Activated CD4-positive, alpha-beta T cell treated with anti-CD3 and anti-CD28 coated beads, Interleukin-2, amount 10 ng/mL, durations not matched to agents 24 days and 14 days (primary cell): ENCODE measurements around the gene PRRC2A. TPM values are rescaled to one million over a fixed set of nuclear protein-coding genes. Genes with fewer than 3 reads are reported as not detected.
A peak's percentile ranks its signal among the peaks of the same experiment; 100 is the strongest.

Experiments
- DNase-seq: peaks from one replicate; pipeline ENCODE4 v3.0.0; 2022
- H3K27ac Mint-ChIP-seq: one replicate; pipeline ENCODE4 v1.8.0; 2022; ENCODE audit warnings: mild to moderate bottlenecking, mixed read lengths
- H3K27me3 Mint-ChIP-seq: one replicate; pipeline ENCODE4 v1.8.0; 2022; ENCODE audit warnings: mixed read lengths
- H3K36me3 Mint-ChIP-seq: one replicate; pipeline ENCODE4 v1.8.0; 2022; ENCODE audit warnings: low read depth, mild to moderate bottlenecking, mixed read lengths
- H3K4me1 Mint-ChIP-seq: one replicate; pipeline ENCODE4 v1.8.0; 2021; ENCODE audit warnings: mixed read lengths
- H3K4me3 Mint-ChIP-seq: one replicate; pipeline ENCODE4 v1.8.0; 2022; ENCODE audit warnings: mild to moderate bottlenecking, moderate library complexity, mixed read lengths
- H3K9me3 Mint-ChIP-seq: one replicate; pipeline ENCODE4 v1.8.0; 2021; ENCODE audit warnings: mixed read lengths
- intact Hi-C: fragments of 100-400 bp; cut with micrococcal nuclease; formaldehyde crosslinking; loops from one replicate; pipeline ENCODE4 v1.15.1; 2023
- total RNA-seq: library from RNA; stranded (reverse); gene quantifications from 2 replicates; pipeline ENCODE4 v1.2.3, GENCODE V29; 2022

PRRC2A gene
- total RNA-seq, 1 donor from 2014 or later: 290 TPM

GRCh38 chr6:31658158-31658688 is 37.7 kb downstream of the PRRC2A start:
- H3K9me3 Mint-ChIP-seq: no peaks in the 10 kb centered on the region
- intact Hi-C loops: no loop called here
- H3K4me3 Mint-ChIP-seq: peak overlapping the region; percentile 97
- H3K27me3 Mint-ChIP-seq: no peaks in the 10 kb centered on the region
- no peak for DNase-seq
- peaks cover 61% of the 10 kb centered on the region for H3K4me1 Mint-ChIP-seq
- H3K36me3 Mint-ChIP-seq: peaks cover 51% of the 10 kb centered on the region
- H3K27ac Mint-ChIP-seq: peak overlapping the region; percentile 77

GRCh38 chr6:31658983-31659648 is 38.6 kb downstream of the PRRC2A start:
- DNase-seq: no peak
- intact Hi-C loops: no loop called here
- H3K27me3 Mint-ChIP-seq: no peaks in the 10 kb centered on the region
- H3K4me3 Mint-ChIP-seq: peak overlapping the region; percentile 97
- peak overlapping the region; percentile 84 for H3K27ac Mint-ChIP-seq
- peaks cover 60% of the 10 kb centered on the region for H3K36me3 Mint-ChIP-seq
- H3K4me1 Mint-ChIP-seq: peaks cover 66% of the 10 kb centered on the region
- no peaks in the 10 kb centered on the region for H3K9me3 Mint-ChIP-seq

GRCh38 chr6:31659649-31660380 is 39.3 kb downstream of the PRRC2A start:
- Mint-ChIP-seq H3K9me3 (no peaks in the 10 kb centered on the region), H3K27ac (peak overlapping the region; percentile 84), H3K4me3 (peak overlapping the region; percentile 97), H3K4me1 (peaks cover 72% of the 10 kb centered on the region), H3K27me3 (no peaks in the 10 kb centered on the region), H3K36me3 (peaks cover 67% of the 10 kb centered on the region)
- peak; percentile 84 for DNase-seq
- intact Hi-C loops: loop anchor here (1.0 to 10.0 kb wide), 2 partner anchors 8 to 1195 kb away; partner anchors contain the start of genes BAG6, PSMB9 and TAP1

GRCh38 chr6:31660381-31661261 is 40.1 kb downstream of the PRRC2A start, which contains the start of gene C6orf47:
Gene C6orf47, minus strand, starts transcription at chr6:31660778. Its CDS starts 831 bp downstream, at chr6:31659947.
- intact Hi-C loops: loop anchor here (1.0 to 10.0 kb wide), 2 partner anchors 8 to 1194 kb away; partner anchors contain the start of genes BAG6, PSMB9 and TAP1
- Mint-ChIP-seq H3K4me1 (peaks cover 66% of the 10 kb centered on the region), H3K9me3 (no peaks in the 10 kb centered on the region), H3K4me3 (peak within 1 kb of the TSS; percentile 97), H3K36me3 (peaks cover 64% of the 10 kb centered on the region), H3K27me3 (no peaks in the 10 kb centered on the region), H3K27ac (peak within 1 kb of the TSS; percentile 84)
- DNase-seq: peak; percentile 94

GRCh38 chr6:31661262-31662123 is 41.0 kb downstream of the PRRC2A start:
- intact Hi-C loops: loop anchor here (10.0 kb wide), 1 partner anchor 1193 kb away; the partner anchor contains the start of genes PSMB9 and TAP1
- DNase-seq: no peak
- H3K36me3 Mint-ChIP-seq: peaks cover 65% of the 10 kb centered on the region
- no peaks in the 10 kb centered on the region for H3K27me3 Mint-ChIP-seq
- H3K4me1 Mint-ChIP-seq: peaks cover 63% of the 10 kb centered on the region
- no peaks in the 10 kb centered on the region for H3K9me3 Mint-ChIP-seq
- H3K27ac Mint-ChIP-seq: peak overlapping the region; percentile 76
- peak overlapping the region; percentile 97 for H3K4me3 Mint-ChIP-seq

- Mint-ChIP-seq H3K36me3 (peaks cover 65% of the 10 kb centered on the region), H3K27me3 (no peaks in the 10 kb centered on the region), H3K9me3 (no peaks in the 10 kb centered on the region), H3K27ac (peak overlapping the region; percentile 76), H3K4me3 (peak overlapping the region; percentile 74), H3K4me1 (peaks cover 65% of the 10 kb centered on the region)
- no peak for DNase-seq
- intact Hi-C loops: loop anchor here (10.0 kb wide), 1 partner anchor 1193 kb away; the partner anchor contains the start of genes PSMB9 and TAP1
Observed at GRCh38 chr6:31662124-31662723, 41.7 kb downstream of the PRRC2A start.

- H3K9me3 Mint-ChIP-seq: no peaks in the 10 kb centered on the region
- H3K4me1 Mint-ChIP-seq: peaks cover 64% of the 10 kb centered on the region
- H3K27ac Mint-ChIP-seq: peak overlapping the region; percentile 96
- intact Hi-C loops: loop anchor here (10.0 kb wide), 1 partner anchor 1191 kb away; the partner anchor contains the start of genes PSMB9 and TAP1
- peaks cover 68% of the 10 kb centered on the region for H3K36me3 Mint-ChIP-seq
- no peak for DNase-seq
- H3K4me3 Mint-ChIP-seq: peak overlapping the region; percentile 96
- H3K27me3 Mint-ChIP-seq: no peaks in the 10 kb centered on the region
Observed at GRCh38 chr6:31663126-31663960, 42.8 kb downstream of the PRRC2A start.

- Mint-ChIP-seq H3K27me3 (no peaks in the 10 kb centered on the region), H3K4me3 (peak overlapping the region; percentile 96), H3K9me3 (no peaks in the 10 kb centered on the region), H3K27ac (peak overlapping the region; percentile 96), H3K4me1 (peaks cover 62% of the 10 kb centered on the region), H3K36me3 (peaks cover 69% of the 10 kb centered on the region)
- intact Hi-C loops: loop anchor here (2.0 to 10.0 kb wide), 3 partner anchors 73 to 1191 kb away; partner anchors contain the start of genes CLIC1, PSMB9 and TAP1
- DNase-seq: peak; percentile 70
Observed at GRCh38 chr6:31663961-31664789, 43.7 kb downstream of the PRRC2A start.

GRCh38 chr6:31664790-31665500 is 44.4 kb downstream of the PRRC2A start, which contains the start of gene GPANK1:
Gene GPANK1, minus strand, starts transcription at chr6:31664997. Its CDS starts 519 bp downstream, at chr6:31664478.
- Mint-ChIP-seq H3K9me3 (no peaks in the 10 kb centered on the region), H3K4me3 (peak within 1 kb of the TSS; percentile 96), H3K27ac (peak within 1 kb of the TSS; percentile 96), H3K4me1 (peaks cover 57% of the 10 kb centered on the region), H3K27me3 (no peaks in the 10 kb centered on the region), H3K36me3 (peaks cover 76% of the 10 kb centered on the region)
- DNase-seq: peak; percentile 97
- intact Hi-C loops: loop anchor here (1.0 to 10.0 kb wide), 10 partner anchors 13 to 1190 kb away; partner anchors contain the start of genes ABHD16A, ATP6V1G2, BAG6 and CLIC1
